GM21423 (cell line): Measurements from ENCODE around the gene CGA.
"Not testable (repeated sequence)": the region's sequence is repeated elsewhere in the genome, so short reads cannot be mapped to it uniquely, and the experiment has no call there.

Source experiments
- ATAC-seq: cut with Tn5 transposase; IDR thresholded peaks from one replicate; pipeline ENCODE4 v1.9.1; 2021; ENCODE audit warnings: mild to moderate bottlenecking, moderate library complexity; ENCODE audit not compliant: unreplicated experiment

The CGA gene

GRCh38 chr6:87095087-87095509 lies at the start of gene CGA:
TSS of gene CGA (minus strand) at chr6:87095106. CDS start at chr6:87088200, 6,906 bp downstream.
- ATAC-seq = no peak

- not testable (repeated sequence) for ATAC-seq
Measured at GRCh38 chr6:87139927-87140326, 45.0 kb upstream of the CGA start.

- no peak for ATAC-seq
Measured at GRCh38 chr6:87139236-87139635, 44.3 kb upstream of the CGA start.

- no peak for ATAC-seq
Measured at GRCh38 chr6:87136963-87137362, 42.1 kb upstream of the CGA start.

- ATAC-seq = no peak
Measured at GRCh38 chr6:87127737-87128136, 32.8 kb upstream of the CGA start.

- no peak for ATAC-seq
Measured at GRCh38 chr6:87126501-87126900, 31.6 kb upstream of the CGA start.

- no peak for ATAC-seq
Measured at GRCh38 chr6:87124074-87124473, 29.2 kb upstream of the CGA start.

GRCh38 chr6:87122477-87122876 lies 27.6 kb upstream of the CGA start:
- no peak for ATAC-seq

GRCh38 chr6:87118054-87118453 lies 23.1 kb upstream of the CGA start:
- no peak for ATAC-seq

- no peak for ATAC-seq
Measured at GRCh38 chr6:87116922-87117321, 22.0 kb upstream of the CGA start.

GRCh38 chr6:87115402-87116135 lies 20.7 kb upstream of the CGA start:
- peak; percentile 74 for ATAC-seq

- ATAC-seq = no peak
Measured at GRCh38 chr6:87110636-87111035, 15.7 kb upstream of the CGA start.

- ATAC-seq = no peak
Measured at GRCh38 chr6:87105823-87106222, 10.9 kb upstream of the CGA start.

- ATAC-seq = no peak
Measured at GRCh38 chr6:87104667-87105066, 9.8 kb upstream of the CGA start.

GRCh38 chr6:87103977-87104601 lies 9.2 kb upstream of the CGA start:
- no peak for ATAC-seq

GRCh38 chr6:87102151-87102621 lies 7.3 kb upstream of the CGA start:
- no peak for ATAC-seq

- ATAC-seq = no peak
Measured at GRCh38 chr6:87101067-87101466, 6.2 kb upstream of the CGA start.

- ATAC-seq = no peak
Measured at GRCh38 chr6:87100216-87100615, 5.3 kb upstream of the CGA start.

- ATAC-seq = no peak
Measured at GRCh38 chr6:87099472-87099871, 4.6 kb upstream of the CGA start.

- ATAC-seq = no peak
Measured at GRCh38 chr6:87094576-87094975, 330 bp downstream of the CGA start.

- no peak for ATAC-seq
Measured at GRCh38 chr6:87093651-87094050, 1.3 kb downstream of the CGA start.

GRCh38 chr6:87093199-87093598 lies 1.7 kb downstream of the CGA start:
- ATAC-seq = no peak
